Hepatocyte (in vitro differentiated cells): ENCODE results near the gene FAM120A. TPM values are rescaled to one million over a fixed set of nuclear protein-coding genes. Genes with fewer than 3 reads are reported as not detected.

ENCODE experiments used
- DNase-seq: peaks from one replicate; pipeline ENCODE4 v3.0.0-alpha.2; 2016; ENCODE audit warnings: low spot score
- H2AFZ ChIP-seq: fragments of 200-600 bp; sonication (generic); 2 replicates; pipeline ENCODE4 v1.6.0; 2016; ENCODE audit warnings: antibody characterized with exemption, mild to moderate bottlenecking
- H3K27ac ChIP-seq: fragments of 200-600 bp; sonication (generic); 2 replicates; pipeline ENCODE4 v1.5.1; 2016; ENCODE audit warnings: mild to moderate bottlenecking
- H3K27me3 ChIP-seq: fragments of 200-600 bp; sonication (generic); 2 replicates; pipeline ENCODE4 v1.6.1; 2016
- H3K36me3 ChIP-seq: fragments of 200-600 bp; sonication (generic); replicated peaks from 2 replicates; pipeline ENCODE4 v1.5.1; 2016; ENCODE audit warnings: low read depth; ENCODE audit not compliant: insufficient read depth
- H3K4me1 ChIP-seq: fragments of 200-600 bp; sonication (generic); 2 replicates; pipeline ENCODE4 v1.5.1; 2016; ENCODE audit warnings: mild to moderate bottlenecking, moderate library complexity; ENCODE audit not compliant: insufficient read depth
- H3K4me2 ChIP-seq: fragments of 200-600 bp; sonication (generic); 2 replicates; pipeline ENCODE4 v1.6.0; 2016
- H3K4me3 ChIP-seq: fragments of 200-600 bp; sonication (generic); 2 replicates; pipeline ENCODE4 v1.5.1; 2016; ENCODE audit warnings: mild to moderate bottlenecking
- H3K79me2 ChIP-seq: fragments of 200-600 bp; sonication (generic); 2 replicates; pipeline ENCODE4 v1.6.0; 2017; ENCODE audit warnings: mild to moderate bottlenecking
- H3K9me2 ChIP-seq: fragments of 200-600 bp; sonication (generic); replicated peaks from 2 replicates; pipeline ENCODE4 v1.6.0; 2017; ENCODE audit warnings: mild to moderate bottlenecking; ENCODE audit not compliant: insufficient read depth
- H3K9me3 ChIP-seq: fragments of 200-600 bp; sonication (generic); 2 replicates; pipeline ENCODE4 v1.5.1; 2016; ENCODE audit warnings: low read depth, mild to moderate bottlenecking
- H4K20me1 ChIP-seq: fragments of 200-600 bp; sonication (generic); 2 replicates; pipeline ENCODE4 v1.6.0; 2016; ENCODE audit warnings: mild to moderate bottlenecking; ENCODE audit not compliant: insufficient read depth, poor library complexity, severe bottlenecking
- EZH2 ChIP-seq: fragments of 200-600 bp; sonication (generic); IDR thresholded peaks from 2 replicates; pipeline ENCODE4 v1.6.1; 2016; ENCODE audit warnings: antibody characterized with exemption, mild to moderate bottlenecking, borderline replicate concordance
- EZH2phosphoT487 ChIP-seq: fragments of 200-600 bp; sonication (generic); IDR thresholded peaks from one replicate; pipeline ENCODE4 v1.6.1; 2018; ENCODE audit warnings: antibody characterized with exemption, mild to moderate bottlenecking, low read depth, moderate library complexity; ENCODE audit not compliant: unreplicated experiment, severe bottlenecking
- WGBS: methylation state at CpG from one replicate; pipeline ENCODE4 v1.1.6; 2016; ENCODE audit warnings: low lambda C conversion rate; ENCODE audit errors: missing lambda C conversion rate; 5-methylcytosine and 5-hydroxymethylcytosine counted together
- polyA plus RNA-seq: library from polyadenylated mRNA; unstranded; fragments of >200 nt; fragmentation: Nextera tagmentation; extraction: Ambion mirVana; gene quantifications from 2 replicates; pipeline ENCODE4 v1.2.1, GENCODE V29; 2016
- total RNA-seq: library from RNA; depleted of rRNA; stranded (reverse); fragments of >200 nt; gene quantifications from 2 replicates; pipeline ENCODE4 v1.2.3, GENCODE V29; 2014
- TF ChIP-seq, protein P1 (sequence below): fragments of 200-600 bp; sonication (generic); IDR thresholded peaks from 2 replicates; pipeline ENCODE4 v1.5.1; 2016; ENCODE audit warnings: antibody characterized with exemption, mild to moderate bottlenecking; ENCODE audit not compliant: poor library complexity

FAM120A gene
- total and polyA plus RNA-seq, 2 experiments from 2014 or later = 16.0 to 49.3 TPM

DNA sequence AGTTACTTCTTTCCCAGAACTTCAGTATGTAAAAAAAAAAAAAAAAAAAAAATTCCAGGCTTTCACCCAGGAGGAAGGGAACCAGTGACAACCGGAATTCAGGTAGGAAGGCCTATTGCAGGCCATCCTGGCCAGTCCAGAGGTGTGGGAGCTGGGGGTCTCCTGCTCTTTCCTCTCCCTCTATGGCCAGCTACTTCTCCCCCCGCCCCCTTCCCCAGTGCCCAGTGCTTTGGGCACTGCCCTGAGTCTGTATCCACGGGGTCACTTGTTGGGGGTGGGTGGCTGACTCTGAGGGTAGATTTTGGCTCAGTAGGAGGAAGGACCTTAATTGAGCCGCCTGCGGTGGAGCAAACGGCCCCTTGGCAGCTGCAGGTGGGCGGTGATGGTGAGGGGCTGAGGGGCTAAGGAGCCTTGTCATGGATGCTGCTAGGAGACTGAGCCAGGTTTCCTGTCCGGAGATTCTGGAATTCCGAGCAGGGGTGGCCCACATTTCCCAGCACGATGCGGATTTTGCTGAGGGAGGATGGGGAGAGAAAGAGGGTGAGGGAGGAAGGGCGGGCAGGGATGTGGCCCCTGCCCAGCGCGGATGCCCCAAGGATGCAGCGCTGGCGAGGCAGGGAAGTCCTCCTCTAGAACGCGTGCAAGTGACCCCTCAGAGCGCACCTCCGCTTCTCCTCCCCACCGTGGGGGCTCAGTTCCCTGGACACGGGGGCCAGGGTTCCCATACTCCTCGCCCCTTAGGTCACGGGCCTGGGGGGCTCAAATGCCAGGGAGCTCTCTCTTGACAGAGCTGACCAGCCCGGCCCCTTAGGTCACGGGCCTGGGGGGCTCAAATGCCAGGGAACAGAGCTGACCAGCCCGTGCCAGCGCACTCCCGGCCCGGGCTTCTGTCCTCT lies 123.7 kb downstream of the FAM120A start:
- H2AFZ ChIP-seq = peak overlapping the region; percentile 95
- H3K27me3 ChIP-seq = no peaks in the 10 kb centered on the region
- H3K4me1 ChIP-seq = peaks cover 28% of the 10 kb centered on the region
- WGBS = 26% methylated on average over 27 of the region's 30 CpGs
- no peaks in the 10 kb centered on the region for H3K36me3 ChIP-seq
- H3K9me3 ChIP-seq = no peaks in the 10 kb centered on the region
- no peaks in the 10 kb centered on the region for H3K9me2 ChIP-seq
- TF ChIP-seq, protein P1, sequence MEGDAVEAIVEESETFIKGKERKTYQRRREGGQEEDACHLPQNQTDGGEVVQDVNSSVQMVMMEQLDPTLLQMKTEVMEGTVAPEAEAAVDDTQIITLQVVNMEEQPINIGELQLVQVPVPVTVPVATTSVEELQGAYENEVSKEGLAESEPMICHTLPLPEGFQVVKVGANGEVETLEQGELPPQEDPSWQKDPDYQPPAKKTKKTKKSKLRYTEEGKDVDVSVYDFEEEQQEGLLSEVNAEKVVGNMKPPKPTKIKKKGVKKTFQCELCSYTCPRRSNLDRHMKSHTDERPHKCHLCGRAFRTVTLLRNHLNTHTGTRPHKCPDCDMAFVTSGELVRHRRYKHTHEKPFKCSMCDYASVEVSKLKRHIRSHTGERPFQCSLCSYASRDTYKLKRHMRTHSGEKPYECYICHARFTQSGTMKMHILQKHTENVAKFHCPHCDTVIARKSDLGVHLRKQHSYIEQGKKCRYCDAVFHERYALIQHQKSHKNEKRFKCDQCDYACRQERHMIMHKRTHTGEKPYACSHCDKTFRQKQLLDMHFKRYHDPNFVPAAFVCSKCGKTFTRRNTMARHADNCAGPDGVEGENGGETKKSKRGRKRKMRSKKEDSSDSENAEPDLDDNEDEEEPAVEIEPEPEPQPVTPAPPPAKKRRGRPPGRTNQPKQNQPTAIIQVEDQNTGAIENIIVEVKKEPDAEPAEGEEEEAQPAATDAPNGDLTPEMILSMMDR = no peak
- no peak for TF ChIP-seq EZH2phosphoT487
- no peak for TF ChIP-seq EZH2
- peak overlapping the region; percentile 94 for H3K27ac ChIP-seq
- no peak for DNase-seq
- peaks cover 54% of the 10 kb centered on the region for H3K79me2 ChIP-seq
- peaks cover 23% of the 10 kb centered on the region for H4K20me1 ChIP-seq
- H3K4me3 ChIP-seq = peak overlapping the region; percentile 97
- H3K4me2 ChIP-seq = peak overlapping the region; percentile 99

DNA sequence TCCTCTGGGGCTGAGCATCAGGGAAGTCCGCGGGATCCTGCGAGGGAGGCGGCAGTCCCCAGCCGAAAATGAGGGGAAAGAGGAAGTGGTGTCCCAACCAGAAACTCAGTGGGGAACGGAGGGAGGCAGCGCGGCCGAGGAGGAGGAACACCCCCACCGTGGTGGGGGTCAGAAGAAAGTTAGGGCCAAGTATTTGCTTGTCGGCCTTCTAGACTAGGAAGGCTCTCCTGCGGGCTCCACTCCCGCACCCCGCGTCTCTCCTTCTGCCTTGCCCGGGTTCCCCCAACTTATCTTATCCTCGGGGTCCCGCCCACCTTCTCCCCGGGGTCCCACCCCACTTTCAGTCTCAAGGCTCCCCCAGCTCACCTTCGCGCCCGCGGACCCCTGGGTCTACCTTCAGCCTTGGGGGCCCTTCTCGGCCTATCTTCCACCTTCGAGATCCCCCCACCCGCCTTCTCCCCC lies 124.3 kb downstream of the FAM120A start:
- Histone ChIP-seq H2AFZ (peak overlapping the region; percentile 95), H3K4me1 (peaks cover 35% of the 10 kb centered on the region), H3K36me3 (no peaks in the 10 kb centered on the region), H3K79me2 (peaks cover 61% of the 10 kb centered on the region), H3K9me2 (no peaks in the 10 kb centered on the region), H3K27ac (peak overlapping the region; percentile 94), H3K9me3 (no peaks in the 10 kb centered on the region), H3K4me2 (peak overlapping the region; percentile 99), H4K20me1 (peaks cover 26% of the 10 kb centered on the region), H3K27me3 (no peaks in the 10 kb centered on the region), H3K4me3 (peak overlapping the region; percentile 97)
- WGBS = 4% methylated on average over 10 of the region's 26 CpGs
- peak; percentile 64 for DNase-seq
- TF ChIP-seq EZH2 (no peak), EZH2phosphoT487 (no peak)
- TF ChIP-seq, protein P1 = no peak

DNA sequence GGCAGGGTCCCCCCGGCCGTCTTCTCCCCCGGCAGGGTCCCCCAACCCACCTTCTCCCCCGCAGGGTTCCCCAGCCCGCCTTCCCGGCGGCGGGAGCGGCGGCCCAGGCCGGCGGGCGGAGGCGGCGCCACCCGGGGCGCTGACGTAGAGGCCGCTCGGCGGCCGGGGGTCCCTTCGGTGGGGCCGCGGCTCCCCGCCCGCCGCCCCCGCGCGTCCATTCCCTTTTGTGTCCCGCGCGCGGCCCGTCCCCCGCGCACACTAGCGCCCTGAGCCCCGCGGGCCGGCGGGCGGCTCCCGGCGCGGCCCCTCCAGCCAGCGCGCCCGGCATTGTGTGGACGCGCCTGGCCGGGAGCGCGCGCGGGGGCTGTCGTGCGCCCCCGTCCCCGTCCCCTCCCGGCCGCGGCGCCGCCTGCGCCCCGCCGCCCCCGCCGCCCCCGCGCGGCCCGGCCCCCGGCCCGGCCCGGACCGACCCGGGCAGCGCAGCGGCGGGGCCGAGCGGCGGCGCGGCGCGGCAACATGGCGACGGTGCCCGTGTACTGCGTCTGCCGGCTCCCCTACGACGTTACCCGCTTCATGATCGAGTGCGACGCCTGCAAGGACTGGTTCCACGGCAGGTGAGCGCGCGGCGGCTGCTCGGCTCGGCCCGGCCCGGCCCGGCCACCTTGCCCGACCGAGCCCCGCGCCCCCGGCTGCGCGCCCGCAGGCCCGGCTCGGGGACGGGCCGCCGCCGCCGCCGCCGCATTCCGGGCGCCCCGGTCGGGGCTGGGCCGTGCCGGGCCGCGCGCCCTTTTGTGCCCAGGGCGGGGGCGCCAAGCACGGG lies 125.0 kb downstream of the FAM120A start, which contains the start of gene PHF2:
Gene PHF2 (plus strand): TSS at position 327 of the 820 bp plus-strand sequence. CDS start 190 bp downstream, at position 517.
- peaks cover 67% of the 10 kb centered on the region for H3K79me2 ChIP-seq
- H3K4me2 ChIP-seq = peak within 1 kb of the TSS; percentile 99
- TF ChIP-seq EZH2phosphoT487 (no peak), EZH2 (no peak)
- TF ChIP-seq, protein P1 = no peak
- WGBS = under 1% methylated on average over 31 of the region's 140 CpGs
- H3K4me1 ChIP-seq = peaks cover 41% of the 10 kb centered on the region
- no peaks in the 10 kb centered on the region for H3K9me2 ChIP-seq
- peak within 1 kb of the TSS; percentile 97 for H3K4me3 ChIP-seq
- H3K27me3 ChIP-seq = no peaks in the 10 kb centered on the region
- H3K9me3 ChIP-seq = no peaks in the 10 kb centered on the region
- peak; percentile 70 for DNase-seq
- no peaks in the 10 kb centered on the region for H3K36me3 ChIP-seq
- peak within 1 kb of the TSS; percentile 95 for H2AFZ ChIP-seq
- H3K27ac ChIP-seq = peak within 1 kb of the TSS; percentile 94
- H4K20me1 ChIP-seq = peaks cover 31% of the 10 kb centered on the region
